SK-N-MC (cell line): Measurements from ENCODE around the gene MIS18A.

Experiments used
- EZH2 ChIP-seq: fragments of 200-600 bp; sonication (generic); IDR thresholded peaks from one replicate; pipeline ENCODE4 v1.6.1; 2017; ENCODE audit warnings: antibody characterized with exemption
- FOXP2 ChIP-seq: optimal IDR thresholded peaks from 2 replicates; pipeline ENCODE3; 2011; ENCODE audit warnings: mild to moderate bottlenecking, moderate library complexity; ENCODE audit not compliant: insufficient read depth; ENCODE audit errors: extremely low read length, control extremely low read depth
- POLR2AphosphoS5 ChIP-seq: IDR thresholded peaks from 2 replicates; pipeline ENCODE4 v1.6.1; 2012; ENCODE audit warnings: mild to moderate bottlenecking, low read depth, low read length, borderline replicate concordance

DNA sequence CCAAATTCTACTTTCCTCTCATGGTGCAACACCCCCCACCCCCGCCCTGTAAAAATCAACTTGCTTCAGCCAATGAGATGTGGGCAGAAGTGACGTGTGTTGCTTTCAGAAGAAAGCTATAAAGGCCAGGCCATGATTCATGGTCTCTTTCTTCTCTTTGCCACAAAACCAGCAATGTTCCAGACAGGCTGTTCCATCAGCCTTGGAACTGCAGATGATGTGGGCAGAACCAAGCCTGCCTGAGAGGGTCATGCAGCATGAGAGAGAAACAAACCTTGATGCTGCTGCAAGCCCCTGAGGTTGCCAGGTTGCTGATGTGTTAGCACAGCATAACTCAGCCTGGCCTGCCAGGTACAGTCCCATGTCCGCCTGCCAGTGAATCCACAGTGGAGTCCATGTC, 41.8 kb downstream of the MIS18A start:
- TF ChIP-seq EZH2 (no peak), POLR2AphosphoS5 (no peak), FOXP2 (no peak)
